Stimulated activated CD4-positive, alpha-beta T cell treated with anti-CD3 and anti-CD28 coated beads, TNF-alpha, amount 100 ng/mL, for 48 hours (primary cell): Measurements from ENCODE around the gene AGPAT2.

Experiments
- DNase-seq, 3 donors: peaks; one replicate each; pipeline ENCODE4 v3.0.0-alpha.2; 2020; ENCODE audit warnings: low read depth in 3 of 3

AGPAT2 gene

GRCh38 chr9:136626740-136627642 lies 60.3 kb downstream of the AGPAT2 start:
- DNase-seq, result no peak

DNA sequence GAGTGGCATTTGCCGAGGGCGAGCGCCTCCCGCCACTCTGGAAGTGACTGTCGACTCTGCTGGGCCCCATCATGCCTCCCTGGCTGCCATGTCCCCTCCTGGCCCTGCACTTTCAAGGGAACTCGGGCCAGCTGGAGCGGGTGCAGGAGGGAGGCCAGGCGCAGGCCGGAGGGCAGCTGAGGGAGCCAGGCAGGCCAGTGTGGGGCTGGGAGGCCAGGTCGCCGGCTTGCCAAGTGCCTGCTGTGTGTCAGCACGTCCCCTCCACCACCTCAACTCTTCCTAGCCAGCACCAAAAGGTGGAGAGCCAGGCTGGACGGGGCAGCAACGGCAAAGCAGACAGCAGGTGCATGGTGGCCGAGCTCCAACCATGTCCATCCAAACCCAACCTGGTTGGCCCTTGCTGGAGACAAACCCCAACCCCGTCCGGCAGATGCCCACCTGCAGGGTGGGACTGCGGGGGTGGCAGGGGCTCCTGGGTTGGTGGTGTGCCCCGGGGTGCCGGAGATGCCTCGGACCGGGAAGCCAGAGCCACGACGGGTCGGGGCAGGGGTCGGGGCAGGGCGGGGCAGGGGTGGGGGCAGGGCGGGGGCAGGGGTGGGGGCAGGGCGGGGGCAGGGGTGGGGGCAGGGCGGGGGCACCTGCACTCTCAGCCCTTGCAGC lies 61.1 kb downstream of the AGPAT2 start:
- no peak for DNase-seq

DNA sequence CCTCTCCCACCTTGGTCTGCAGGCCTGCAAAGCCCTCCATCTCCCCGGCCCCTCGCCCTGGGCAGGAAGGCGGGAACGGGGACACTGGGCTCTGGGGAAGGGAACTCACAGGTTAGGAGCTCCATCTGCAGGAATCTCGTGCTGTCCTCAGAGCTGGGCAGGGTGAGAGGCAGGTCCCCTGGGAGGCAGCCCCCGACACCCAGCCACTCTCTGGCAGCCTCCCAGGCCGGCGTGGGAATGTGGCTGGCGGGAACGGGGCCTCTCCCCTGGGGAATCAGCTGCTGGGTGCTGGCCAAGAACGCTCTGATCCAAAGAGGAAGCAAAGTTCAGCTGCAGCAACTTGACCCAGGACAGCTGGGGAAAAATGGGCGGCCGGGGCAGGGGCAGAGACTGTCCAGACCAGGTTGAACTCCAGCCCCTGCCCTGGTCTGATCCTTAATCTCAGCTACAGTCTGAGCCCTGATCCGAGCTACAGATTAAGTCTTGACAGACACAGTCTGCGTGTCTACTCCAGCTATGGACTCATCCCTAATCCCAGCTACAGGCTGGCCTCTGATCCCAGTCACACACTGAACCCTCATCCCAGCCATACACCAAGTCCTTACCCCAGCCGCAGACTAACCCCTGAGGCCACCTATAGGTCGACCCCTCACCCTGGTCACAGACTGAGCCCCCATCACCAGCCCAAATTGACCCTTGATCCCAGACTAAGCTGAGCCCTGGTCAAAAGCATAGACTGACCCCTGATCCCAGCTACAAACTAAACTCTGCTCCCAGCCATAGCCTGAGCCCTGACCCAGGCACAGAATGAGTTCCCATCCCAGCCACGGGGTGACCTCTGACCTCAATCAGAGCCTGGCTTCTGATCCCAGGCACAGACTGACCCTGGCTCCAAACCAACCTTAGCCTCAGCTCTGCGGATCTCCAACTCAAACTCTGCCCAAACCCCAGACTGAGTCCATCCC lies 61.9 kb downstream of the AGPAT2 start:
- DNase-seq, result no peak

DNA sequence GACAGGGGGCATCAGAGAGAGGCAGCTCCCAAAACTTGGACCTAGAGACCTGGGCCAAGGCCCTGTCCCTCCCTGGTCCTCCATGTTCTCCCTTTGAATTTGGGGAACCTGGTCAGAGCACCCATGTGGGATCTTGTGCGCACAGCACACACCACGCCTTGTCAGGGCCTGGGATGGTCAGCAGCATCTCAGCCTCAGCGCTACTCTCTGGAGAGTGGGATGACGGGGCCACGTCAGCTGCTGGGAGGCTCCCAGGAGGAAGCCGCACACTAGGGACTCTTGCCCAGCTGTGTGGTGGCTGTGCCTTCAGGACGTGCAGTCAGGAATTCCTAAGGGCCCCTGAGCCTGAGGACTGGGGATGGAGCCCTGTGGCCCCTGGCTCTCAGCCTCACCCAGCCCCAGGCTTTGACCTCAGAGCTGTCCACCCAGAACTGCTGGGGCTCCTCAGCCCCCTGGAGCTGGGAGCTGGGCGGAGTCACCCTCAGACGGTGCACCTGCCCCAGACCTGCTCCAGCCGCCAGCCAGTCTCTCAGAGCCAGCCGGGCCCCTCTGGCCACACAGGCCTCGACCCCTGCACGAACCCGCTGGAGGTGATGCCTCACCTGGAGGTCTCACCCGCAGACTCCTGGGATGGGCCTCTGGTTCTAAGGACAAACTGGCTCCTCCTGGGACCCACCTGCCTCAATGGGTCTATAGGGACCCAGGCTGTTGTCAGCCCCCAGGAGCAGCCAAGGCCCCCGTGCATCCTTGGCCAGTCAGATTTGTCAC lies 62.9 kb downstream of the AGPAT2 start:
- no peak for DNase-seq

GRCh38 chr9:136623842-136624183 lies 63.4 kb downstream of the AGPAT2 start:
- DNase-seq, result no peak
